ENCODE data around the gene TGM3.

DNA sequence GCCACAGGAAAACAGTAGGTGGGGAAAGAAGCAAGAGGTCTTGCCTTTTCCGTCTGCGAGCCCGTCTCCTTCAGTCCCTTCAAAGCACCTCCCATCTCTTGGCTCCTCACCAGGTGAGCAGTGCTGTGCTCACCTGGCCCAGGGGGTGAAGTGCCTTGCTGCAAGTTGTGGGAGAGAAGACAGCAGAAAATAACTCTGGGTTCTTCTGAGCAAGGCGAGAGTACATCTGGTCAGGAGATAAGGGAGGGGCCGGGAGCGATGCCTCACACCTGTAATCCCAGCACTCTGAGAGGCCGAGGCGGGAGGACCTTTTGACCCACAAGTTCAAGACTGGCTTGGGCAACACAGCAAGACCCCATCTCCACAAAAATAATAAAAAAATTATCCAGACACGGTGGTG is 35.6 kb upstream of the TGM3 start:
- TF ChIP-seq, protein P1, sequence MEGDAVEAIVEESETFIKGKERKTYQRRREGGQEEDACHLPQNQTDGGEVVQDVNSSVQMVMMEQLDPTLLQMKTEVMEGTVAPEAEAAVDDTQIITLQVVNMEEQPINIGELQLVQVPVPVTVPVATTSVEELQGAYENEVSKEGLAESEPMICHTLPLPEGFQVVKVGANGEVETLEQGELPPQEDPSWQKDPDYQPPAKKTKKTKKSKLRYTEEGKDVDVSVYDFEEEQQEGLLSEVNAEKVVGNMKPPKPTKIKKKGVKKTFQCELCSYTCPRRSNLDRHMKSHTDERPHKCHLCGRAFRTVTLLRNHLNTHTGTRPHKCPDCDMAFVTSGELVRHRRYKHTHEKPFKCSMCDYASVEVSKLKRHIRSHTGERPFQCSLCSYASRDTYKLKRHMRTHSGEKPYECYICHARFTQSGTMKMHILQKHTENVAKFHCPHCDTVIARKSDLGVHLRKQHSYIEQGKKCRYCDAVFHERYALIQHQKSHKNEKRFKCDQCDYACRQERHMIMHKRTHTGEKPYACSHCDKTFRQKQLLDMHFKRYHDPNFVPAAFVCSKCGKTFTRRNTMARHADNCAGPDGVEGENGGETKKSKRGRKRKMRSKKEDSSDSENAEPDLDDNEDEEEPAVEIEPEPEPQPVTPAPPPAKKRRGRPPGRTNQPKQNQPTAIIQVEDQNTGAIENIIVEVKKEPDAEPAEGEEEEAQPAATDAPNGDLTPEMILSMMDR (IDR thresholded peaks at IDR 0.05) = no peak
- no peak for TF ChIP-seq ZFX (IDR thresholded peaks at IDR 0.05; ENCODE audit: borderline replicate concordance)
